ENCODE data around the gene TOP3A. TPM values are rescaled to one million over a fixed set of nuclear protein-coding genes. Genes with fewer than 3 reads are reported as not detected.

The TOP3A gene
- total RNA-seq, 3 donors from 2014 or later (not counting 1 experiment from before 2014, with no cell fraction given) = 38.1 to 59.7 (median 53.2) TPM

GRCh38 chr17:18332909-18333489, 18.2 kb upstream of the TOP3A start:
- H3K36me3 ChIP-seq (ENCODE audit: control insufficient read depth, insufficient read depth, low read length) = peaks cover 49% of the 10 kb centered on the region
- TF ChIP-seq CTCF (IDR thresholded peaks at IDR 0.05) = no peak
- Mint-ChIP-seq H3K27ac (no peak overlapping the region), H3K4me3 (no peak overlapping the region), H3K4me1 (peaks cover 6% of the 10 kb centered on the region in 2 donors), H3K27me3 (ENCODE audit: low read depth in 2 of 2) (no peaks in the 10 kb centered on the region), H3K36me3 (no peaks in the 10 kb centered on the region), H3K9me3 (no peaks in the 10 kb centered on the region)
- no peaks in the 10 kb centered on the region for H3K27me3 ChIP-seq (ENCODE audit: control insufficient read depth, insufficient read depth, low read length)
- intact Hi-C loops (cut with micrococcal nuclease) = no loop called here
- peaks cover 12% of the 10 kb centered on the region for H3K4me1 ChIP-seq (ENCODE audit: control insufficient read depth, insufficient read depth, low read length)
- WGBS (ENCODE audit: insufficient coverage) = 75% methylated on average over 3 of the region's 4 CpGs
- H3K9me3 ChIP-seq (ENCODE audit: control insufficient read depth, insufficient read depth, low read length) = no peaks in the 10 kb centered on the region
- no peak overlapping the region for H3K27ac ChIP-seq (ENCODE audit: low read length)
- no peak for ATAC-seq
- no peak for DNase-seq
- no peak overlapping the region for H3K4me3 ChIP-seq (ENCODE audit: low read length)

GRCh38 chr17:18331879-18332278, 17.1 kb upstream of the TOP3A start:
- no peaks in the 10 kb centered on the region for H3K9me3 Mint-ChIP-seq
- intact Hi-C loops (cut with micrococcal nuclease) = no loop called here
- Histone ChIP-seq H3K4me1 (ENCODE audit: control insufficient read depth, insufficient read depth, low read length) (peaks cover 12% of the 10 kb centered on the region), H3K9me3 (ENCODE audit: control insufficient read depth, insufficient read depth, low read length) (no peaks in the 10 kb centered on the region), H3K27me3 (ENCODE audit: control insufficient read depth, insufficient read depth, low read length) (no peaks in the 10 kb centered on the region), H3K27ac (ENCODE audit: low read length) (no peak overlapping the region), H3K4me3 (ENCODE audit: low read length) (no peak overlapping the region), H3K36me3 (ENCODE audit: control insufficient read depth, insufficient read depth, low read length) (peaks cover 53% of the 10 kb centered on the region)
- DNase-seq = peak in 1 of 2 donors; percentile 40
- H3K27ac Mint-ChIP-seq = peak overlapping the region; percentile 59
- WGBS (ENCODE audit: insufficient coverage) = 67% methylated on average over 9 of the region's 9 CpGs
- H3K27me3 Mint-ChIP-seq (ENCODE audit: low read depth in 2 of 2) = no peaks in the 10 kb centered on the region
- peaks cover 6% of the 10 kb centered on the region in 2 donors for H3K4me1 Mint-ChIP-seq
- no peak overlapping the region for H3K4me3 Mint-ChIP-seq
- H3K36me3 Mint-ChIP-seq = no peaks in the 10 kb centered on the region
- ATAC-seq = peak in 1 of 3 donors; percentile 59
- TF ChIP-seq CTCF (IDR thresholded peaks at IDR 0.05) = no peak

GRCh38 chr17:18328643-18329204, 13.9 kb upstream of the TOP3A start:
- Mint-ChIP-seq H3K4me1 (peaks cover 6 to 15% of the 10 kb centered on the region in 2 donors), H3K4me3 (no peak overlapping the region), H3K27ac (no peak overlapping the region), H3K9me3 (no peaks in the 10 kb centered on the region), H3K27me3 (ENCODE audit: low read depth in 2 of 2) (no peaks in the 10 kb centered on the region), H3K36me3 (no peaks in the 10 kb centered on the region)
- no peak for DNase-seq
- H3K27ac ChIP-seq (ENCODE audit: low read length) = no peak overlapping the region
- no peaks in the 10 kb centered on the region for H3K9me3 ChIP-seq (ENCODE audit: control insufficient read depth, insufficient read depth, low read length)
- no peak for ATAC-seq
- H3K4me1 ChIP-seq (ENCODE audit: control insufficient read depth, insufficient read depth, low read length) = peaks cover 19% of the 10 kb centered on the region
- H3K4me3 ChIP-seq (ENCODE audit: low read length) = no peak overlapping the region
- H3K36me3 ChIP-seq (ENCODE audit: control insufficient read depth, insufficient read depth, low read length) = peaks cover 64% of the 10 kb centered on the region
- 94% methylated on average over 9 of the region's 9 CpGs for WGBS (ENCODE audit: insufficient coverage)
- TF ChIP-seq CTCF (IDR thresholded peaks at IDR 0.05) = no peak
- intact Hi-C loops (cut with micrococcal nuclease) = no loop called here
- no peaks in the 10 kb centered on the region for H3K27me3 ChIP-seq (ENCODE audit: control insufficient read depth, insufficient read depth, low read length)

GRCh38 chr17:18327556-18327955, 12.8 kb upstream of the TOP3A start:
- Mint-ChIP-seq H3K9me3 (no peaks in the 10 kb centered on the region), H3K27me3 (ENCODE audit: low read depth in 2 of 2) (no peaks in the 10 kb centered on the region), H3K4me1 (peaks cover 6 to 15% of the 10 kb centered on the region in 2 donors), H3K36me3 (no peaks in the 10 kb centered on the region), H3K4me3 (no peak overlapping the region), H3K27ac (no peak overlapping the region)
- 93% methylated on average over 10 of the region's 10 CpGs for WGBS (ENCODE audit: insufficient coverage)
- H3K4me1 ChIP-seq (ENCODE audit: control insufficient read depth, insufficient read depth, low read length) = peaks cover 19% of the 10 kb centered on the region
- H3K9me3 ChIP-seq (ENCODE audit: control insufficient read depth, insufficient read depth, low read length) = no peaks in the 10 kb centered on the region
- TF ChIP-seq CTCF (IDR thresholded peaks at IDR 0.05) = no peak
- H3K27ac ChIP-seq (ENCODE audit: low read length) = no peak overlapping the region
- ATAC-seq (no peak), DNase-seq (no peak)
- H3K36me3 ChIP-seq (ENCODE audit: control insufficient read depth, insufficient read depth, low read length) = peaks cover 71% of the 10 kb centered on the region
- intact Hi-C loops (cut with micrococcal nuclease) = no loop called here
- no peaks in the 10 kb centered on the region for H3K27me3 ChIP-seq (ENCODE audit: control insufficient read depth, insufficient read depth, low read length)
- no peak overlapping the region for H3K4me3 ChIP-seq (ENCODE audit: low read length)

All from natural killer cell (primary cell).